ENCODE data around the gene SEC14L3.
"Not testable (repeated sequence)": the region's sequence is repeated elsewhere in the genome, so short reads cannot be mapped to it uniquely, and the experiment has no call there.

The SEC14L3 gene

GRCh38 chr22:30472994-30473720, 1.3 kb upstream of the SEC14L3 start:
- no peaks in the 10 kb centered on the region for H3K9me3 ChIP-seq (ENCODE audit: insufficient read depth, low read length)

GRCh38 chr22:30470655-30471054, 1.2 kb downstream of the SEC14L3 start:
- Histone ChIP-seq H3K4me3 (ENCODE audit: insufficient read length, low read depth) (no peak overlapping the region), H3K9me3 (ENCODE audit: insufficient read depth, low read length) (no peaks in the 10 kb centered on the region), H3K4me1 (ENCODE audit: insufficient read depth, insufficient read length) (peaks cover 2% of the 10 kb centered on the region), H3K27me3 (ENCODE audit: insufficient read depth, insufficient read length) (peaks cover 8% of the 10 kb centered on the region), H3K9ac (ENCODE audit: insufficient read length, low read depth) (no peak overlapping the region), H3K36me3 (ENCODE audit: insufficient read depth, insufficient read length, low read length) (no peaks in the 10 kb centered on the region)
- no peak for TF ChIP-seq ZNF274 (IDR thresholded peaks at IDR 0.05; ENCODE audit: low read depth, low read length)
- TF ChIP-seq YY1 (IDR thresholded peaks at IDR 0.05; ENCODE audit: insufficient read depth, insufficient read length) = no peak
- TF ChIP-seq SUZ12 (IDR thresholded peaks at IDR 0.05; ENCODE audit: extremely low read depth, insufficient read depth, insufficient read length) = no peak
- no peak for DNase-seq (ENCODE audit: low read depth, low spot score)

More at GRCh38 chr22:30472994-30473720, 1.3 kb upstream of the SEC14L3 start:
- Histone ChIP-seq H3K9ac (ENCODE audit: insufficient read length, low read depth) (no peak overlapping the region), H3K4me1 (ENCODE audit: insufficient read depth, insufficient read length) (peaks cover 5% of the 10 kb centered on the region), H3K36me3 (ENCODE audit: insufficient read depth, insufficient read length, low read length) (no peaks in the 10 kb centered on the region), H3K27me3 (ENCODE audit: insufficient read depth, insufficient read length) (peaks cover 8% of the 10 kb centered on the region), H3K4me3 (ENCODE audit: insufficient read length, low read depth) (no peak overlapping the region)
- no peak for DNase-seq (ENCODE audit: low read depth, low spot score)
- TF ChIP-seq SUZ12 (IDR thresholded peaks at IDR 0.05; ENCODE audit: extremely low read depth, insufficient read depth, insufficient read length) = no peak
- no peak for TF ChIP-seq YY1 (IDR thresholded peaks at IDR 0.05; ENCODE audit: insufficient read depth, insufficient read length)

- Histone ChIP-seq H3K4me3 (ENCODE audit: insufficient read length, low read depth) (no peak overlapping the region), H3K4me1 (ENCODE audit: insufficient read depth, insufficient read length) (peaks cover 2% of the 10 kb centered on the region), H3K36me3 (ENCODE audit: insufficient read depth, insufficient read length, low read length) (no peaks in the 10 kb centered on the region), H3K9me3 (ENCODE audit: insufficient read depth, low read length) (no peaks in the 10 kb centered on the region), H3K9ac (ENCODE audit: insufficient read length, low read depth) (no peak overlapping the region), H3K27me3 (ENCODE audit: insufficient read depth, insufficient read length) (peaks cover 17% of the 10 kb centered on the region)
- DNase-seq (ENCODE audit: low read depth, low spot score) = no peak
- TF ChIP-seq SUZ12 (IDR thresholded peaks at IDR 0.05; ENCODE audit: extremely low read depth, insufficient read depth, insufficient read length) (no peak), ZNF274 (IDR thresholded peaks at IDR 0.05; ENCODE audit: low read depth, low read length) (no peak), YY1 (IDR thresholded peaks at IDR 0.05; ENCODE audit: insufficient read depth, insufficient read length) (no peak)
Measured at GRCh38 chr22:30469165-30469564, 2.7 kb downstream of the SEC14L3 start.

DNA sequence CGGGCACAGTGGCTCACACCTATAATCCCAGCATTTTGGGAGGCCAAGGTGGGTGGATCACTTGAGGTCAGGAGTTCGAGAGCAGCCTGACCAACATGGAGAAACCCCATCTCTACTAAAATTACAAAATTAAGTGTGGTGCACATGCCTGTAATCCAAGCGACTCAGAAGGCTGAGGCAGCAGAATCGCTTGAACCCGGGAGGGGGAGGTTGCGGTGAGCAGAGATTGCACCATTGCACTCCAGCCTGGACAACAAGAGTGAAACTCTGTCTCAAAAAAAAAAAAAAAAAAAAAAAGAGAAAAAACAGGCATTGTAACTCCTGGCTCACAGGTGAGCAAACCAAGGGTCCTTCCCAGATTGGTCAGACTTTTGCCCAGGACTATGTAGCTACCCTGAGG, 11.3 kb downstream of the SEC14L3 start:
- not testable (repeated sequence) for H3K27me3 ChIP-seq (ENCODE audit: insufficient read depth, insufficient read length); H3K36me3 ChIP-seq (ENCODE audit: insufficient read depth, insufficient read length, low read length); DNase-seq (ENCODE audit: low read depth, low spot score); H3K4me1 ChIP-seq (ENCODE audit: insufficient read depth, insufficient read length); H3K4me3 ChIP-seq (ENCODE audit: insufficient read length, low read depth); H3K9ac ChIP-seq (ENCODE audit: insufficient read length, low read depth); H3K9me3 ChIP-seq (ENCODE audit: insufficient read depth, low read length)

GRCh38 chr22:30460147-30460546, 11.7 kb downstream of the SEC14L3 start:
- no peak for DNase-seq (ENCODE audit: low read depth, low spot score)
- TF ChIP-seq SUZ12 (IDR thresholded peaks at IDR 0.05; ENCODE audit: extremely low read depth, insufficient read depth, insufficient read length) (no peak), ZNF274 (IDR thresholded peaks at IDR 0.05; ENCODE audit: low read depth, low read length) (no peak), YY1 (IDR thresholded peaks at IDR 0.05; ENCODE audit: insufficient read depth, insufficient read length) (no peak)
- Histone ChIP-seq H3K36me3 (ENCODE audit: insufficient read depth, insufficient read length, low read length) (no peaks in the 10 kb centered on the region), H3K4me3 (ENCODE audit: insufficient read length, low read depth) (no peak overlapping the region), H3K9me3 (ENCODE audit: insufficient read depth, low read length) (no peaks in the 10 kb centered on the region), H3K9ac (ENCODE audit: insufficient read length, low read depth) (no peak overlapping the region), H3K27me3 (ENCODE audit: insufficient read depth, insufficient read length) (peaks cover 5% of the 10 kb centered on the region), H3K4me1 (ENCODE audit: insufficient read depth, insufficient read length) (no peaks in the 10 kb centered on the region)

- Histone ChIP-seq H3K4me3 (ENCODE audit: insufficient read length, low read depth) (no peak overlapping the region), H3K9ac (ENCODE audit: insufficient read length, low read depth) (no peak overlapping the region), H3K9me3 (ENCODE audit: insufficient read depth, low read length) (no peaks in the 10 kb centered on the region), H3K4me1 (ENCODE audit: insufficient read depth, insufficient read length) (no peaks in the 10 kb centered on the region), H3K27me3 (ENCODE audit: insufficient read depth, insufficient read length) (no peaks in the 10 kb centered on the region), H3K36me3 (ENCODE audit: insufficient read depth, insufficient read length, low read length) (no peaks in the 10 kb centered on the region)
- TF ChIP-seq ZNF274 (IDR thresholded peaks at IDR 0.05; ENCODE audit: low read depth, low read length) (no peak), SUZ12 (IDR thresholded peaks at IDR 0.05; ENCODE audit: extremely low read depth, insufficient read depth, insufficient read length) (no peak), YY1 (IDR thresholded peaks at IDR 0.05; ENCODE audit: insufficient read depth, insufficient read length) (no peak)
- DNase-seq (ENCODE audit: low read depth, low spot score) = no peak
Measured at GRCh38 chr22:30459181-30460052, 12.4 kb downstream of the SEC14L3 start.

DNA sequence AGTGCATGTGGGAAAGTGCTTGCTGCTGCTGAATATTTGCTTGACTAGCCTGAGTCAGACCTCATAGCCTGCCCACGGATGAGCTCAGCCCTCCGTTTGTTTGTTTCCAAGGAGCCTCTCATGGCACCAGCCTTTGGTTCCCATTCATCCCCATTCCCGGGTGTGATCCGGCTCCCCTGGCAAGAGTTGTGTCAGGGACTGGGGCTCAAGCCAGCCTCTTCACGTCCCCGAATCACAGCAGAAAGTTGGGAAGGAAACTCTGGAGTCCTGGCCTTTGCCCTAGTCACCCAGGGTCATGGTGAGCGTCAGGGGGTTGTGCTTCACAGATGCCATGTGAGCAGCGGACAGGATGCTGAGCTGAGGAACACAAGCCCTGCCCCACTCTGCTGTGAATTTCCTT, 13.8 kb downstream of the SEC14L3 start:
- Histone ChIP-seq H3K36me3 (ENCODE audit: insufficient read depth, insufficient read length, low read length) (no peaks in the 10 kb centered on the region), H3K9me3 (ENCODE audit: insufficient read depth, low read length) (no peaks in the 10 kb centered on the region), H3K27me3 (ENCODE audit: insufficient read depth, insufficient read length) (no peaks in the 10 kb centered on the region), H3K4me3 (ENCODE audit: insufficient read length, low read depth) (no peak overlapping the region), H3K9ac (ENCODE audit: insufficient read length, low read depth) (no peak overlapping the region), H3K4me1 (ENCODE audit: insufficient read depth, insufficient read length) (no peaks in the 10 kb centered on the region)
- DNase-seq (ENCODE audit: low read depth, low spot score) = no peak
- TF ChIP-seq ZNF274 (IDR thresholded peaks at IDR 0.05; ENCODE audit: low read depth, low read length) = no peak
